Measurements from ENCODE around the gene SUPT20H. TPM values are rescaled to one million over a fixed set of nuclear protein-coding genes. Genes with fewer than 3 reads are reported as not detected.

Gene SUPT20H
- total and polyA plus RNA-seq, 2 of the 13 experiments (the other 11 are each of a cell fraction or from before 2014, with no cell fraction given): 35.0 to 63.6 TPM

- no peak for ATAC-seq
- TF ChIP-seq SMYD3 (CRISPR knock-in tag; IDR thresholded peaks at IDR 0.05) (no peak), RCOR2 (CRISPR knock-in tag; IDR thresholded peaks at IDR 0.05) (no peak), ZFP90 (CRISPR knock-in tag; IDR thresholded peaks at IDR 0.05; ENCODE audit: borderline replicate concordance) (no peak), RFX1 (IDR thresholded peaks at IDR 0.05) (no peak), ZNF501 (CRISPR knock-in tag; IDR thresholded peaks at IDR 0.05) (no peak), ZNF652 (CRISPR knock-in tag; IDR thresholded peaks at IDR 0.05; ENCODE audit: borderline replicate concordance, low read depth) (no peak), REXO4 (CRISPR knock-in tag; IDR thresholded peaks at IDR 0.05; ENCODE audit: borderline replicate concordance) (no peak), MIXL1 (CRISPR knock-in tag; IDR thresholded peaks at IDR 0.05) (no peak), USF2 (IDR thresholded peaks at IDR 0.05; ENCODE audit: low read depth, low read length) (no peak), USF2 (CRISPR knock-in tag; IDR thresholded peaks at IDR 0.05; ENCODE audit: borderline replicate concordance) (no peak), SRSF9 (IDR thresholded peaks at IDR 0.05; ENCODE audit: borderline replicate concordance, insufficient read depth, low read depth, low read length, poor library complexity, severe bottlenecking) (no peak), PAX8 (CRISPR knock-in tag; IDR thresholded peaks at IDR 0.05; ENCODE audit: borderline replicate concordance) (no peak), ZFP36 (IDR thresholded peaks at IDR 0.05; ENCODE audit: borderline replicate concordance, low read depth, low read length, partially characterized antibody) (no peak), ZC3H4 (CRISPR knock-in tag; IDR thresholded peaks at IDR 0.05; ENCODE audit: borderline replicate concordance) (no peak), ZHX1 (CRISPR knock-in tag; IDR thresholded peaks at IDR 0.05; ENCODE audit: low read depth) (no peak), PHF20 (CRISPR knock-in tag; IDR thresholded peaks at IDR 0.05) (no peak), SIX1 (CRISPR knock-in tag; IDR thresholded peaks at IDR 0.05; ENCODE audit: borderline replicate concordance) (no peak)
- no peak overlapping the region for H3K9ac ChIP-seq (ENCODE audit: insufficient read depth, low read depth, low read length)
- ChIA-PET POLR2A (no interaction called here), CTCF (ENCODE audit: low intra/inter-chr PET ratio, low total read pairs) (no interaction called here)
- no peaks in the 10 kb centered on the region for H3K36me3 ChIP-seq (replicated peaks in 1 of 2; ENCODE audit: control insufficient read depth in 1 of 2, insufficient read depth in 2 of 2, low read length in 2 of 2)
- no peaks in the 10 kb centered on the region for H4K20me1 ChIP-seq (ENCODE audit: insufficient read depth, low read length)
- intact Hi-C loops (cut with micrococcal nuclease; ENCODE audit: unreplicated experiment): no loop called here
- H3K27ac ChIP-seq (ENCODE audit: extremely low read length, insufficient read depth, low read length): no peak overlapping the region
- no peaks in the 10 kb centered on the region for H3K9me3 ChIP-seq (ENCODE audit: low read length)
- 11% methylated on average over 1 of the region's 1 CpG for WGBS (ENCODE audit: low lambda C conversion rate)
- H3K4me3 ChIP-seq (replicated peaks in 1 of 3; ENCODE audit: insufficient read depth in 1 of 3, low read depth in 2 of 3, low read length in 3 of 3): no peak overlapping the region
- peaks cover 0 to 8% of the 10 kb centered on the region in 2 experiments; a peak in 1 of 5 replicates for H3K27me3 ChIP-seq (ENCODE audit: control insufficient read depth in 1 of 2, insufficient read depth in 2 of 2, low read length in 2 of 2)
- in situ Hi-C loops (cut with HindIII; ENCODE audit: extremely low pct_ligation_motif_present, low pct_unique_long_range_greater_than_20kb): no loop called here
- no peaks in the 10 kb centered on the region for H3K79me2 ChIP-seq (ENCODE audit: insufficient read depth, low read length)
- no peak overlapping the region for H3K4me2 ChIP-seq (ENCODE audit: low read depth, low read length)
- no TSS peak for BruUV-seq (replicated peaks)
- H3K4me1 ChIP-seq (ENCODE audit: insufficient read depth, low read length): no peaks in the 10 kb centered on the region
- FAIRE-seq: no peak
- DNase-seq (ENCODE audit: low spot score): no peak
- H2AFZ ChIP-seq (ENCODE audit: low read length): no peak overlapping the region
Observed at GRCh38 chr13:37091835-37092234, 32.3 kb upstream of the SUPT20H start.
